Measurements from ENCODE around the gene CEMIP2. TPM values are rescaled to one million over a fixed set of nuclear protein-coding genes. Genes with fewer than 3 reads are reported as not detected.

The CEMIP2 gene
- total and polyA plus RNA-seq, 2 of the 13 experiments (the other 11 are each of a cell fraction or from before 2014, with no cell fraction given), result 94.3 to 128 TPM

GRCh38 chr9:71694332-71694731 lies 74.0 kb downstream of the CEMIP2 start:
- Histone ChIP-seq H3K27ac (ENCODE audit: extremely low read length, insufficient read depth, low read length) (no peak overlapping the region), H3K36me3 (replicated peaks in 1 of 2; ENCODE audit: control insufficient read depth in 1 of 2, insufficient read depth in 2 of 2, low read length in 2 of 2) (peaks cover 10 to 63% of the 10 kb centered on the region in 2 experiments), H3K9me3 (ENCODE audit: low read length) (no peaks in the 10 kb centered on the region), H3K9ac (ENCODE audit: insufficient read depth, low read depth, low read length) (no peak overlapping the region), H4K20me1 (ENCODE audit: insufficient read depth, low read length) (no peaks in the 10 kb centered on the region; the same call in 1 of the 2 replicates), H3K4me1 (ENCODE audit: insufficient read depth, low read length) (peaks cover 7% of the 10 kb centered on the region; the same call in 1 of the 2 replicates), H3K27me3 (ENCODE audit: control insufficient read depth in 1 of 2, insufficient read depth in 2 of 2, low read length in 2 of 2) (no peaks in the 10 kb centered on the region), H3K4me2 (ENCODE audit: low read depth, low read length) (no peak overlapping the region), H3K79me2 (ENCODE audit: insufficient read depth, low read length) (no peaks in the 10 kb centered on the region), H3K4me3 (replicated peaks in 1 of 3; ENCODE audit: insufficient read depth in 1 of 3, low read depth in 2 of 3, low read length in 3 of 3) (no peak overlapping the region), H2AFZ (ENCODE audit: low read length) (no peak overlapping the region)
- POLR2A ChIA-PET, result no interaction called here
- no peak for ATAC-seq
- CTCF ChIA-PET (ENCODE audit: low intra/inter-chr PET ratio, low total read pairs), result no interaction called here
- BruUV-seq (replicated peaks), result no TSS peak
- intact Hi-C loops (cut with micrococcal nuclease; ENCODE audit: unreplicated experiment), result no loop called here
- FAIRE-seq, result no peak
- in situ Hi-C loops (cut with HindIII; ENCODE audit: extremely low pct_ligation_motif_present, low pct_unique_long_range_greater_than_20kb), result no loop called here
- WGBS (ENCODE audit: low lambda C conversion rate), result 97% methylated on average over 4 of the region's 4 CpGs
- no peak for DNase-seq (ENCODE audit: low spot score)
- TF ChIP-seq ISX (CRISPR knock-in tag; conservative IDR thresholded peaks at IDR 0.05) (no peak), ZNF513 (CRISPR knock-in tag; conservative IDR thresholded peaks at IDR 0.05) (no peak), GTF3A (CRISPR knock-in tag; conservative IDR thresholded peaks at IDR 0.05) (no peak), KDM2A (CRISPR knock-in tag; IDR thresholded peaks at IDR 0.05; ENCODE audit: borderline replicate concordance, low read depth) (no peak), FOXJ3 (CRISPR knock-in tag; IDR thresholded peaks at IDR 0.05; ENCODE audit: borderline replicate concordance) (no peak), HNF4G (IDR thresholded peaks at IDR 0.05; ENCODE audit: borderline replicate concordance, low read depth, low read length) (no peak), HNF4G (CRISPR knock-in tag; IDR thresholded peaks at IDR 0.05; ENCODE audit: borderline replicate concordance, low read depth) (no peak), NFRKB (IDR thresholded peaks at IDR 0.05) (no peak), GMEB1 (CRISPR knock-in tag; IDR thresholded peaks at IDR 0.05; ENCODE audit: borderline replicate concordance) (no peak), TCF12 (IDR thresholded peaks at IDR 0.05) (no peak), TCF12 (CRISPR knock-in tag; IDR thresholded peaks at IDR 0.05) (no peak), NFIC (IDR thresholded peaks at IDR 0.05; ENCODE audit: low read length) (no peak), ZNF850 (CRISPR knock-in tag; conservative IDR thresholded peaks at IDR 0.05) (no peak), ARNT2 (CRISPR knock-in tag; IDR thresholded peaks at IDR 0.05; ENCODE audit: low read depth) (no peak)
- TF ChIP-seq, protein P1, sequence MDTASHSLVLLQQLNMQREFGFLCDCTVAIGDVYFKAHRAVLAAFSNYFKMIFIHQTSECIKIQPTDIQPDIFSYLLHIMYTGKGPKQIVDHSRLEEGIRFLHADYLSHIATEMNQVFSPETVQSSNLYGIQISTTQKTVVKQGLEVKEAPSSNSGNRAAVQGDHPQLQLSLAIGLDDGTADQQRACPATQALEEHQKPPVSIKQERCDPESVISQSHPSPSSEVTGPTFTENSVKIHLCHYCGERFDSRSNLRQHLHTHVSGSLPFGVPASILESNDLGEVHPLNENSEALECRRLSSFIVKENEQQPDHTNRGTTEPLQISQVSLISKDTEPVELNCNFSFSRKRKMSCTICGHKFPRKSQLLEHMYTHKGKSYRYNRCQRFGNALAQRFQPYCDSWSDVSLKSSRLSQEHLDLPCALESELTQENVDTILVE (CRISPR knock-in tag; IDR thresholded peaks at IDR 0.05), result no peak
